ENCODE results near the gene KCNJ15. TPM values are rescaled to one million over a fixed set of nuclear protein-coding genes. Genes with fewer than 3 reads are reported as not detected.

The KCNJ15 gene
- total RNA-seq, 1 experiment from 2014 or later = not detected

GRCh38 chr21:38310646-38311485, 54.1 kb downstream of the KCNJ15 start:
- no TSS peak for BruUV-seq (replicated peaks)
- POLR2A ChIA-PET = no interaction called here
- no peak overlapping the region for H3K4me3 ChIP-seq (ENCODE audit: low read depth, low read length)
- Mint-ChIP-seq H3K4me1 (ENCODE audit: low read depth, unreplicated experiment) (no peaks in the 10 kb centered on the region), H3K27ac (ENCODE audit: unreplicated experiment) (no peak overlapping the region), H3K4me3 (ENCODE audit: unreplicated experiment) (no peak overlapping the region), H3K27me3 (ENCODE audit: insufficient read depth, unreplicated experiment) (peaks cover 19% of the 10 kb centered on the region), H3K9me3 (ENCODE audit: unreplicated experiment) (no peaks in the 10 kb centered on the region), H3K36me3 (ENCODE audit: insufficient read depth, unreplicated experiment) (no peaks in the 10 kb centered on the region)
- DNase-seq = no peak
- no peaks in the 10 kb centered on the region for H3K36me3 ChIP-seq (ENCODE audit: control insufficient read depth, insufficient read depth, low read length)
- no peaks in the 10 kb centered on the region; the same call in 1 of the 2 replicates for H3K27me3 ChIP-seq (replicated peaks; ENCODE audit: control insufficient read depth, insufficient read depth, low read length)
- TF ChIP-seq CTCF (IDR thresholded peaks at IDR 0.05; ENCODE audit: insufficient read depth in 1 of 2, low read depth in 1 of 2, low read length in 1 of 2, severe bottlenecking in 1 of 2, unreplicated experiment in 1 of 2) = no peak
- no peaks in the 10 kb centered on the region for H3K4me1 ChIP-seq
- H3K9me3 ChIP-seq = no peaks in the 10 kb centered on the region
- intact Hi-C loops (cut with micrococcal nuclease; ENCODE audit: unreplicated experiment) = no loop called here
- CTCF ChIA-PET = no interaction called here

DNA sequence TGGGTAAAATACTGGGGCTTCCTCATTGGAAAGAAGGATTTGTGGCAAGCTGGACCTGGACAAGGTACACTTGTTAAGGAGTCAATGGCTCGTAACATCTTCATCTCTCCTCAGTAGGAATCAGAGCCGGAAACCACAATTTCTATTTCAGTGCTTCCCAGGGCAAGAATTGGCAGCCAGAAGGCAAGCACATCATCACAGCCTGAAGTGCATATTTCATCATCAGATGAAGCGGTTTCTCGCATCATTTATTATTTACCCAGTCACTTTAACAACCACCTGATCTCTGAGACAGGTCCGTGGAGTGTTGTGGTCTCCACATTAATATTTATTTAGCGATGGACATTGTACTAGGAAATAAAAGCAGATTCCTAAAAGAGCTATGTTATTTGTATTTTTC, 55.0 kb downstream of the KCNJ15 start:
- Mint-ChIP-seq H3K9me3 (ENCODE audit: unreplicated experiment) (no peaks in the 10 kb centered on the region), H3K27ac (ENCODE audit: unreplicated experiment) (no peak overlapping the region), H3K36me3 (ENCODE audit: insufficient read depth, unreplicated experiment) (no peaks in the 10 kb centered on the region), H3K4me1 (ENCODE audit: low read depth, unreplicated experiment) (no peaks in the 10 kb centered on the region), H3K27me3 (ENCODE audit: insufficient read depth, unreplicated experiment) (peaks cover 16% of the 10 kb centered on the region), H3K4me3 (ENCODE audit: unreplicated experiment) (no peak overlapping the region)
- DNase-seq = no peak
- ChIA-PET POLR2A (no interaction called here), CTCF (no interaction called here)
- Histone ChIP-seq H3K27me3 (replicated peaks; ENCODE audit: control insufficient read depth, insufficient read depth, low read length) (no peaks in the 10 kb centered on the region; the same call in 1 of the 2 replicates), H3K4me3 (ENCODE audit: low read depth, low read length) (no peak overlapping the region), H3K9me3 (no peaks in the 10 kb centered on the region), H3K36me3 (ENCODE audit: control insufficient read depth, insufficient read depth, low read length) (no peaks in the 10 kb centered on the region), H3K4me1 (no peaks in the 10 kb centered on the region)
- no TSS peak for BruUV-seq (replicated peaks)
- intact Hi-C loops (cut with micrococcal nuclease; ENCODE audit: unreplicated experiment) = no loop called here
- no peak for TF ChIP-seq CTCF (IDR thresholded peaks at IDR 0.05; ENCODE audit: insufficient read depth in 1 of 2, low read depth in 1 of 2, low read length in 1 of 2, severe bottlenecking in 1 of 2, unreplicated experiment in 1 of 2)

- no TSS peak for BruUV-seq (replicated peaks)
- ChIA-PET CTCF (no interaction called here), POLR2A (no interaction called here)
- no peak for TF ChIP-seq CTCF (IDR thresholded peaks at IDR 0.05; ENCODE audit: insufficient read depth in 1 of 2, low read depth in 1 of 2, low read length in 1 of 2, severe bottlenecking in 1 of 2, unreplicated experiment in 1 of 2)
- H3K27ac Mint-ChIP-seq (ENCODE audit: unreplicated experiment) = no peak overlapping the region
- H3K4me3 ChIP-seq (ENCODE audit: low read depth, low read length) = no peak overlapping the region
- H3K36me3 Mint-ChIP-seq (ENCODE audit: insufficient read depth, unreplicated experiment) = no peaks in the 10 kb centered on the region
- DNase-seq = no peak
- H3K4me1 ChIP-seq = no peaks in the 10 kb centered on the region
- no peaks in the 10 kb centered on the region; the same call in 1 of the 2 replicates for H3K27me3 ChIP-seq (replicated peaks; ENCODE audit: control insufficient read depth, insufficient read depth, low read length)
- H3K36me3 ChIP-seq (ENCODE audit: control insufficient read depth, insufficient read depth, low read length) = no peaks in the 10 kb centered on the region
- H3K9me3 ChIP-seq = 0 out of 2 replicates have a peak, but pooled peaks cover 3% of the 10 kb centered on the region
- no peak overlapping the region for H3K4me3 Mint-ChIP-seq (ENCODE audit: unreplicated experiment)
- no peaks in the 10 kb centered on the region for H3K9me3 Mint-ChIP-seq (ENCODE audit: unreplicated experiment)
- peaks cover 13% of the 10 kb centered on the region for H3K27me3 Mint-ChIP-seq (ENCODE audit: insufficient read depth, unreplicated experiment)
- intact Hi-C loops (cut with micrococcal nuclease; ENCODE audit: unreplicated experiment) = no loop called here
- no peaks in the 10 kb centered on the region for H3K4me1 Mint-ChIP-seq (ENCODE audit: low read depth, unreplicated experiment)
Measured at GRCh38 chr21:38312822-38313221, 56.0 kb downstream of the KCNJ15 start.
